Activated T-cell treated with anti-CD3 and anti-CD28 coated beads, Interleukin-2, amount 50 U/mL, for 48 hours (primary cell): ENCODE measurements around the gene HSPB6.

ENCODE experiments used
- DNase-seq, 2 experiments: peaks; one replicate each; pipeline ENCODE4 v3.0.0-alpha.2; 2020

The HSPB6 gene

GRCh38 chr19:35714601-35715354 is 42.1 kb downstream of the HSPB6 start:
- peak in 1 of 2 experiments; percentile 63 for DNase-seq

DNA sequence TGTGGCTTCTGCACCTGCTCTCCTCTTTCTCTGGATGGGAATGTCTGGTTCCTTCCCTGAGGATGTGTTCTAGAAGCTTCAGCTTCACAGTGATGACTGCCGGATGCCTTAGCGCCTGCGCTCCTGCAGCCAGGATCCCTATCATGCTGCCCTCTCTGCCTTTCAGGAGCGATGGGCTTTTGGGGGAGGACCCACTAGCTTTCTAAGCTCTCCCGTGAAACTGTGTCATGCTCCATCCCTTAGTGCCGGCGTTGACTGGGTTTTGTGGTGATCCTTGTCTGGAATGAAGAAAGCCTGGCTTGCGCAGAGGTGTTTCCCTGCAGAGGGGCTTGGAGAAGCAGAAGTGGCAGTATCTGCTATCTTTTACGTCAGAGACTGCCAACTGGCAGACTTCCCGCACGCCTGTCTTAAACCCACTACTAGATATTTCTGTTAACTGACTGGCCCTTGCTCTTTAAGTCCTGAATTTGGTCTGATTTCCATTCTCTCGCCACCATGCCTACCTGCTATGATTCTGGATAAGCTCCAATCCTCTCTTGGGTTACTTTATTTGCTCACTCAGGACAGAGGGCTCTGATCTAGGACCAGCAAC is 42.8 kb downstream of the HSPB6 start:
- no peak for DNase-seq

DNA sequence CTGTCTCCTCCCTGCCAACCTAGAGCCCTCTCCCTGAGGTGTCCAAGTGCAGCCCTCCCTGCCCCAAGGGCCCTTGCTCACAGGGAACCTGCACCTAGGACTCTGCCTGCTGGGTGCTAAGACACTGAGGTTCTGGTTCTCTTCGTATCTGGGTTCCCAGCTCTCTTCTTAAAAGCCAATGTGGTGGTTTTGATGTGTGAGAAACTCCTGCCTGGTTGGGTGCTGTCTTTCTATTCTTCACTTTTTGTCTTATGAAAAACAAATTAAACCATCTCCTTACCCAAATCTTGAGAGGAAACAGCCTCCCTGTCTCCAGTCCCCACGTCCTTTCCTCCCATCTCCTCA is 43.4 kb downstream of the HSPB6 start:
- no peak for DNase-seq

GRCh38 chr19:35712567-35713505 is 44.0 kb downstream of the HSPB6 start:
- peak; percentile 91 to 92 for DNase-seq

- peak; percentile 87 to 89 for DNase-seq
Observed at GRCh38 chr19:35710784-35711723, 45.8 kb downstream of the HSPB6 start.

DNA sequence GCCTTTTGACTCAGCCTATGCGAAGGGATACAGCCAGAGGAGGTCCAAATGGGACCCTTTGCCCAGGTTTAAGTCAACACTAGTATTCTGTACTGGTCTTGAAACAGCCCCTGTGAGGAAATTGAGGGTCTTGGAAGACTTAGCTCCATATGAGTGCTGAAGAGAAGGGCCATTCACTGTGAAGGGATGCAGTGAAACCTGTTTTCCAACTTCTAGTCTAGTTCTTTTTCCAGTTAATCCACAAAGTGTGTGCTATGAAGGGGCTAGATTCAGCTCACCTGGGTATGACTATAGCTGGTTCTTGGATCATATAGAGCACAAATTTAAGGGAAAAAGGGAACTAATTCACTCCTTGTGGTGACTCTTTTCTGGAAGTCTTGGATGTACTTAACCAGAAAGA is 48.4 kb downstream of the HSPB6 start:
- no peak for DNase-seq
